HG02798 (cell line): ENCODE measurements around the gene SFXN1.

Experiments used
- ATAC-seq: cut with Tn5 transposase; IDR thresholded peaks from one replicate; pipeline ENCODE4 v1.9.1; 2021; ENCODE audit warnings: mild to moderate bottlenecking; ENCODE audit not compliant: unreplicated experiment, poor library complexity

Gene SFXN1

DNA sequence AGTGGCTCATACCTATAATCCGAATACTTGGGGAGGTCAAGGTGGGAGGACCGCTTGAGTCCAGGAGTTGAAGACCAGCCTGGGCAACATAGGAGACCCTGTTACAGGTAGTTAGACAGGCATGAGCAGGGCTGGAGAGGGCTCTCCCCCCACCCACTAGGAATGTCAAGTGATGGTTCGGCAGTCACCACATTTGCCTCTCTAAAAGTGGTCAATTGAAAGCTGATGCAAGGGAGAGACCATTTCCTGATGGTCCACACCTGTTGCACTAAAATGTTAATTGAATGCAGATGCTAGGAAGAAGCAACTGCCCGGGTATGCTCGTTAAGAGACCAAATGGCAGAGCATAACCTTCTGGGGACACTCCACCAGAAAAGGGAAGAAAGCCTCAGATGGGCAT is 82.7 kb downstream of the SFXN1 start:
- ATAC-seq: no peak

DNA sequence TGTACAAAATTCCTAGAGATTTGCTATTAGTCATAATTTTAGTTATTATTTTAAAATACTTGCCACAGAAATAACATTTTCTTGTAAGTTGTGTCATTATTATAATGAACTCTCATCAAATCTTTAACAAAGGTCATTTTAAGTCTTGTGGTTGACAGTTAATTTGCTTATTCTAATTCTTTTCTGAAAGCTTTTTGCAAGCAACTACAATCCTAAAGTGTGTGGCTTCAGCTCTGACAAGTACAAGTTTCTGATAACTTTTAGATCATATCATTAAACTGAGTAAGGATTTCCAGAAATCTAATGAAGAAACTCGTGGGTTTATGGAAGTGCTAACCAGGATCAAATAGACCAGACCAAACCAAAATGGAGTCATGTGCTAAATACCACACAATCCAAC is 86.4 kb downstream of the SFXN1 start:
- no peak for ATAC-seq

DNA sequence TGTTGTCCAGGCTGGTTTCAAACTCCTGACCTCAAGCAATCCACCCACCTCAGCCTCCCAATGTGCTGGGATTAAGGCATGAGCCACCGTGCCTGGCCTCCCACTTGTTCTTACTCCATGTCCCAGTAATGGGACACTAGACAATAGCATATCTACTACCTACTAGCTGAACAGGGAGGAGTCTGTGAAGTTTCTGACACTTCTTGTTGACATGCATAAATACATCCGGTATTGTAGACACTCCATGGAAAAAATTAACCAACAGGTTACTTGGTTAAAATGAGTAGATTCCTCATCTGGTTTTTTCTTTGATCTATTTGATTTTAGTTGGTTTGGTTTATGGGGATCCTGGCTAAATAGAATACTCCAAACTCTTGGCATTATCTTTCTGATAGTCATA is 88.3 kb downstream of the SFXN1 start:
- ATAC-seq: no peak

DNA sequence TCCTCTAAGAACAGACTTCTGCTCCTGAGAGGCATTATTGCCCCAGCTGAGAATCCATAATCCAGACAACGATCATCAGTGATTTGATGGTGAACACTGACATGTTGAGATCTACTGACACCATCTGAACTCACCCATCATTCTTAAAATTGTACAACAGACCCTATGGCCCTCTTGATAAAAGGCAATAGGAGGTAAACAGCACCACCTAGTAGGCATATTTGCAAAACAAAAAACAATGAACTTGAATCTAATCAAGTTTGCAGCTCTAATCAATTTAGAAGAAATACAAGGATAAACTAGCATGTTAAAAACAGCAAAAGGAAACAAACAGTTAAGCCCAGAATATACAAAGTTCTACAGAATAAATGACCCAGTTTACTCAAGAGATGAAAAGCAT is 89.6 kb downstream of the SFXN1 start:
- no peak for ATAC-seq

DNA sequence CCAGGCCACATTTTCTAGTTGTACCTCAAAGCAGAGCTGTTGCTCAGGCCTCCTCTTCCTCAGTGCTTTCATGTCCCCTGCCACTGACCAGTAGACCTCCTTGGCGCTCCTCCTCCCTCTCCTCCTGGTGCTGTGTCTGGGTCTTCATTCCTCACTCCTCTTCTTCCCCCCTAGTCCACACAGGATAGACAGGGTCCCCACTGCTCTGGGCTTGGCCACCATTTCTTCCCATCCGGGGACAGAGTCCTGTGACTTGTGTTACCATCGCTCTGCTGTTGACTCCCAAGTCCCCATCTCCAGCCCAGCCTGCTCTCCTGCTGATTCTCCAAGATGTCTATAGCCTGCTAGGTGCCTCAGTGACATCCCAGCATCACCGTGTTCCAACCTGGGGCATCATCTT is 91.3 kb downstream of the SFXN1 start:
- ATAC-seq: no peak

DNA sequence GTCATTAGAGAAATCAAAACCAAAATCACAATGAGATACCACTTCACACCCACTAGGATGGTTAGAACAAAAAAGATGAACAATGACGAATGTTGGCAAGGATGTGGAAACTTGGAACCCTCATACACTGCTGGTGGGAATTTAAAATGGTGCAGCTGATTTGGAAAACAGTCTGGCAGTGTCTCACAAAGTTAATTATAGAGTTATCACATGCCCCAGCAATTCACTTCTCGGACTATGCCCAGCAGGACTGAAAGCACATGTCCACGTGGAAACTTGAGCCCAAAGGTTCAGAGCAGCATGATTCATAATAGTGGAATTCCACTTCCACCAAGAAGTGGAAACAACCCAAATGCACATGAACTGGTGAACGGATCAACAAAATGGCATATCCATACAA is 94.5 kb downstream of the SFXN1 start:
- no peak for ATAC-seq

DNA sequence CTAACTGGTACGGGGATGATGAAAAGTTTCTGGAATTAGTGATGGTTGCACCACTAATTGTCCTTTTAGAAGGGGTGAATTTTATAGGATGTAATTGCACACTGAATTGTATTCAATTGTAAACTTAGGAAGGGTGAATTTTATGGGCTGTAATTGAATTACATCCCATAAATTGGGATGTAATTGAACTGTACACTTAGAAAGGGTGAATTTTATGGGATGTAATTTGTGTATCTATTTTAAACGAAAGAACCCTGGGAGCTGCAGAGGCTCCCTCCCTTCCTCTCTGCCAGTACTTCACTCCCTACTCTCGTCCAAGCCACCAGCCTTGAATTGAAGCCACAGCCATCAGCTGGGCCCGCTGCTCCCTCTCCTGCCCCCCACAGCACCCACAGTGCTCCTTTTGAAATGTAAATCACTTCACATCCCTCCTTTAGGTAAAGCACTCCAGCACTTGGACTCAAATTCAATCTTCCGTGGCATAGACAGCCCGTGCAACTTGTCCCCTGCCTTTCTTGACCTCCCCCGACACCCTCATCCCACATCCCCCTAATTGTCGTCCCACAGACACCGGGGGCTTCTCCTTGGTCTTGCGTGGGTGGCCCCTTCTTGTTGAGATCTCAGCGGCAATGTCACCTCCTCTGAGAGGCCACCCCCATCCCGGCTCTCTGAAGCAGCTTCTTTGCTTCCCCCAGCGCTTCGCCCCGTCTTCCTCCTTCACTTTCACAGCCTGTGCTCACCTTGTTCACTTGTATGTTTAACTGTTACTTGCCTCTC is 95.3 kb downstream of the SFXN1 start:
- no peak for ATAC-seq

DNA sequence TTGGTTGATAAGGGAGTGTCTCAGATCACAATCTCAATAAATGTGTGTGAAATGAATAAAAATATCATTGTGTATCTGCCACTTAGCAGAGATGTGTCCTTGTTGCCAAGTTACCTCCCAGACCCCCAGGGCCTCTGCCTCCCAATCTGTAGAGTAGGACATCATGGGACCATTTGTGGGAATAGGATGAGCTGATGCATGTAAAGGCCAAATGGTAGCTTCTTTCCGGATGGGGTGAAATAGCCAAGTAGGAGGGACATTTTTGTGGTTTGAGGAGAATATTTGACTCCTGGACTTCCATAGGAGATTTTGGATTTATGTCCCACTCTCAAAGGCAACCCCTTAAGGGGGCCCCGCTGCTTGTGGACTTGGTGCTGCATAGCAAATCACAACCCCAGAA is 96.9 kb downstream of the SFXN1 start:
- ATAC-seq: no peak

DNA sequence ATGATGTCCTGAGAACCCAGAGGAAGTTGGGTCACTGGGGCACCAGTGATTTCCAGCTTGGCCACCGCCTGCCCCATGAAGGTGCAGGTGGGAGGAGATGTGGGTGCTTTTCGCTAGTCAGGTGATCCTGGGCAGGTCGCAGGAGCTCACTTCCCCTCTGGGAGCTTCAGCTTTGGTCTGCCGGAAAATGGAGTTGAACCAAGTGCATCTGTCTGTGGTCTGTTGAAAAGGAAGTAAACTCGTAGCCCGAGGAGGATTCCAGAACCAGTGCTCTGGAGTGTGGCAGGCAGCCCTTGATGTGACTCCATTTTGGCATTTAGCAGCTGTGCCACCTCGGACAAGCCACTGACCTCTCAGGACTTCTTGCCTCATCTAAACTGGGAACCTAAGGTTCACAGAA is 97.7 kb downstream of the SFXN1 start:
- ATAC-seq: no peak

DNA sequence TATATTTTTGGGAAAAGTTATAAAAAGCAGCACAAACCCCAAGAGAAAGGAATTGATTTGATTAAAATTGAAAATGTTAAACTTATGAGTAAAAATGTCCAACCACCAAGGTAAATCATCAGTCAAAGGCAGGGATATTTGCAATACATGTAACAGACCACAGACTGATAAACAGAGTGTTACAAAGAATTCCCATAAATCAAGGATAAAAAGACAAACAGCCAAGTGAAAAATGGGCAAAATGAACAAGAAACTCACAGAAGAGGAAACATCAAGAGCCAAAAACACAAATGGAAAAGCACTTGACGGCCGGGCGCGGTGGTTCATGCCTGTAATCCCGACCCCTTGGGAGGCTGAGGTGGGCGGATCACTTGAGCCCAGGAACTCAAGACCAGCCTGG is 98.2 kb downstream of the SFXN1 start:
- ATAC-seq: no peak
